ENCODE data around the gene OPRL1. TPM values are rescaled to one million over a fixed set of nuclear protein-coding genes. Genes with fewer than 3 reads are reported as not detected.
A peak's percentile ranks its signal among the peaks of the same experiment; 100 is the strongest.

OPRL1 gene
- total and polyA plus RNA-seq, 2 donors (not counting 1 experiment from before 2014, with no cell fraction given) = 3.5 to 6.2 TPM

DNA sequence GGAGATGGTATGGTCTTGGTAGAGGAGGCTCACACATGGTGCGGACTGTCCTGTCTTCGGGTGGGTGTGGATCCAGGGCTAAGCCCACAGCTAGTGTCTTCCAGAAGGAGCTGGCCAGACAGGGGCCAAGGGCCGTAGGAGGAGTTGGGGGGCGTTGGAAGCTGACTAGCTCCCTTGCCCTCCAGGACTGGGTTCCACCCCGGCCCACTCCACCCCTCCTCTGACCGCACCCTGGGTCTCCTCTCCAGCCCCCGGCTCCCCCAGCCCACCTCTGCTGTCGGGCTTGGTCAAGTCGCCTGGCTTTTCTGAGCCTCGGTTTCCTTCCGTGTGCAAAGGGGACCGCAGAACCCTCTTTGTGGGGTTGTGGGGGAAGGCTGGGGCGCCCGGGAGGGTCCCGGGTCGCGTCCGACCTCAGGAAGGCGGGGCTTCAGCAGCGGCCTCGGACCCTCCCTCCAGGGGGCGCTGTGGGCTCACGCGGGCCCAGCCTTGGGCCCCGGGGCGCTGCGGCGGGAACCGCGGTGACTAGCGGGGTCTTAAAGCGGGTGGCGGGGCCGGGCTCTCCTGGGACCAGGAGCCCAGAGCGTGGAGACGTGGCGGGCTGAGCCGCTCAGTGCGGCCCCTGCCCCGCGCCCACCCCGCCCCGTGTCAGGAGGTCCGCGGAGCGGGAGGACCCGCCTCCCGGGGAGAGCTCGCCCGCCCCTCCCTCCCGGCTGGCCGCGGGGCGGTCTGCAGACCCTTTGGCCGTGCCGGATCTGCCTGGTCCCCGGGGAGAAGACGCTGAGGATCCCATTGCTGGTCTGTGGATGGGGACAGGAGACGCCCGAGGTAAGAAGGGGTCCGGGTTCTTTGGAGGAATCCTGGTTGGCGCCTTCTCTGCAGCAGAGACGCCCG, 22.1 kb downstream of the OPRL1 start:
- peaks cover 0 to 16% of the 10 kb centered on the region in 2 experiments for H3K36me3 ChIP-seq (replicated peaks in 1 of 2; ENCODE audit: control extremely low read depth in 1 of 2, control insufficient read depth in 1 of 2, extremely low read depth in 1 of 2, insufficient read depth in 2 of 2, low read length in 1 of 2)
- peak overlapping the region in 4 of 5 experiments; percentile 24 to 59 (median 55) for H3K4me3 ChIP-seq (ENCODE audit: control extremely low read depth in 1 of 5, extremely low read depth in 1 of 5, insufficient read depth in 1 of 5, low read depth in 2 of 5, low read length in 4 of 5)
- peaks cover 0 to 4% (median 0%) of the 10 kb centered on the region in 3 donors for H3K9me3 ChIP-seq (ENCODE audit: control extremely low read depth in 1 of 3, control insufficient read depth in 2 of 3, insufficient read depth in 1 of 3, low read length in 2 of 3)
- peak overlapping the region; percentile 53 for H3K9ac ChIP-seq (ENCODE audit: low read length)
- H3K4me1 ChIP-seq (ENCODE audit: control insufficient read depth in 2 of 2, insufficient read depth in 2 of 2, low read length in 2 of 2) = peaks cover 27 to 43% of the 10 kb centered on the region in 2 donors
- Mint-ChIP-seq H3K9me3 (ENCODE audit: insufficient read depth) (no peaks in the 10 kb centered on the region), H3K27ac (peak overlapping the region; percentile 95), H3K4me1 (peaks cover 38% of the 10 kb centered on the region), H3K4me3 (peak overlapping the region; percentile 92), H3K27me3 (no peaks in the 10 kb centered on the region)
- TF ChIP-seq, protein P1, sequence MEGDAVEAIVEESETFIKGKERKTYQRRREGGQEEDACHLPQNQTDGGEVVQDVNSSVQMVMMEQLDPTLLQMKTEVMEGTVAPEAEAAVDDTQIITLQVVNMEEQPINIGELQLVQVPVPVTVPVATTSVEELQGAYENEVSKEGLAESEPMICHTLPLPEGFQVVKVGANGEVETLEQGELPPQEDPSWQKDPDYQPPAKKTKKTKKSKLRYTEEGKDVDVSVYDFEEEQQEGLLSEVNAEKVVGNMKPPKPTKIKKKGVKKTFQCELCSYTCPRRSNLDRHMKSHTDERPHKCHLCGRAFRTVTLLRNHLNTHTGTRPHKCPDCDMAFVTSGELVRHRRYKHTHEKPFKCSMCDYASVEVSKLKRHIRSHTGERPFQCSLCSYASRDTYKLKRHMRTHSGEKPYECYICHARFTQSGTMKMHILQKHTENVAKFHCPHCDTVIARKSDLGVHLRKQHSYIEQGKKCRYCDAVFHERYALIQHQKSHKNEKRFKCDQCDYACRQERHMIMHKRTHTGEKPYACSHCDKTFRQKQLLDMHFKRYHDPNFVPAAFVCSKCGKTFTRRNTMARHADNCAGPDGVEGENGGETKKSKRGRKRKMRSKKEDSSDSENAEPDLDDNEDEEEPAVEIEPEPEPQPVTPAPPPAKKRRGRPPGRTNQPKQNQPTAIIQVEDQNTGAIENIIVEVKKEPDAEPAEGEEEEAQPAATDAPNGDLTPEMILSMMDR (IDR thresholded peaks at IDR 0.05) = peak; percentile 84
- TF ChIP-seq EZH2 (IDR thresholded peaks at IDR 0.05; ENCODE audit: borderline replicate concordance, insufficient read depth, low read depth, low read length, poor library complexity, severe bottlenecking) = no peak
- DNase-seq = peak; percentile 84
- ChIA-PET POLR2A (interaction anchor here (0.6 to 2.2 kb wide), 4 partner anchors 17 to 151 kb away, joined by 3 to 8 read pairs (median 6); partner anchors contain the start of genes OPRL1 and RGS19), CTCF (interaction anchor here (0.6 to 5.8 kb wide), 11 partner anchors 9 to 83 kb away, joined by 3 to 76 read pairs (median 5); partner anchors contain the start of genes LKAAEAR1, OPRL1, RGS19 and TCEA2)
- H3K27me3 ChIP-seq (replicated peaks in 1 of 4; ENCODE audit: control extremely low read depth in 1 of 4, control insufficient read depth in 3 of 4, insufficient read depth in 4 of 4, low read length in 3 of 4) = peaks cover 0 to 21% (median 5%) of the 10 kb centered on the region in 4 experiments
- H3K27ac ChIP-seq (ENCODE audit: low read length in 2 of 2) = peak overlapping the region in 1 of 2 donors; percentile 89
- intact Hi-C loops (cut with micrococcal nuclease) = loop anchor here (1.0 to 5.0 kb wide), 2 partner anchors 18 to 65 kb away; partner anchors contain the start of gene C20orf204
- H3K4me2 ChIP-seq (replicated peaks; ENCODE audit: low read depth, low read length, poor library complexity, severe bottlenecking) = peak overlapping the region; percentile 87
- 6% methylated on average over 57 of the region's 64 CpGs for WGBS (ENCODE audit: insufficient coverage)
- H3K79me2 ChIP-seq (ENCODE audit: control insufficient read depth, insufficient read depth, low read length) = peaks cover 5% of the 10 kb centered on the region
- no peaks in the 10 kb centered on the region for H4K20me1 ChIP-seq (ENCODE audit: control insufficient read depth, insufficient read depth, low read length, poor library complexity, severe bottlenecking)
- H2AFZ ChIP-seq (ENCODE audit: insufficient read depth, low read depth, low read length, poor library complexity, severe bottlenecking) = peak overlapping the region; percentile 71
- peak; percentile 32 for ATAC-seq (ENCODE audit: low read depth)

Data from B cell (primary cell).